Measurements from ENCODE around the gene CCDC188. TPM values are rescaled to one million over a fixed set of nuclear protein-coding genes. Genes with fewer than 3 reads are reported as not detected.

Gene CCDC188
- total and polyA plus RNA-seq, 9 of the 15 experiments (the other 6 are each of a cell fraction or from before 2014, with no cell fraction given), result not detected

- TF ChIP-seq STAG1 (CRISPR knock-in tag; IDR thresholded peaks at IDR 0.05; ENCODE audit: borderline replicate concordance) (peak; percentile 41; the same call in 1 of the 2 replicates), HNRNPUL1 (IDR thresholded peaks at IDR 0.05; ENCODE audit: low read length) (no peak), CEBPB (tag; IDR thresholded peaks at IDR 0.05) (peak; percentile 53; the same call in 1 of the 2 replicates), TEAD1 (CRISPR knock-in tag; IDR thresholded peaks at IDR 0.05) (peak in 1 of 2 experiments; percentile 78; a peak in 1 of 4 replicates), TFAP4 (CRISPR knock-in tag; IDR thresholded peaks at IDR 0.05; ENCODE audit: borderline replicate concordance) (peak; percentile 16; the same call in 1 of the 2 replicates), ZC3H4 (CRISPR knock-in tag; IDR thresholded peaks at IDR 0.05; ENCODE audit: borderline replicate concordance) (peak; percentile 71; the same call in 1 of the 2 replicates), TEAD4 (IDR thresholded peaks at IDR 0.05; ENCODE audit: low read length) (no peak), TEAD4 (CRISPR knock-in tag; IDR thresholded peaks at IDR 0.05; ENCODE audit: borderline replicate concordance) (peak; percentile 94), STAT5A (IDR thresholded peaks at IDR 0.05; ENCODE audit: borderline replicate concordance, low read length) (no peak), SRSF3 (IDR thresholded peaks at IDR 0.05; ENCODE audit: insufficient read depth, low read length) (no peak), ELF2 (CRISPR knock-in tag; IDR thresholded peaks at IDR 0.05) (no peak), PPARD (CRISPR knock-in tag; IDR thresholded peaks at IDR 0.05) (no peak), BHLHE40 (IDR thresholded peaks at IDR 0.05; ENCODE audit: low read length) (no peak)
- TF ChIP-seq, protein P1, sequence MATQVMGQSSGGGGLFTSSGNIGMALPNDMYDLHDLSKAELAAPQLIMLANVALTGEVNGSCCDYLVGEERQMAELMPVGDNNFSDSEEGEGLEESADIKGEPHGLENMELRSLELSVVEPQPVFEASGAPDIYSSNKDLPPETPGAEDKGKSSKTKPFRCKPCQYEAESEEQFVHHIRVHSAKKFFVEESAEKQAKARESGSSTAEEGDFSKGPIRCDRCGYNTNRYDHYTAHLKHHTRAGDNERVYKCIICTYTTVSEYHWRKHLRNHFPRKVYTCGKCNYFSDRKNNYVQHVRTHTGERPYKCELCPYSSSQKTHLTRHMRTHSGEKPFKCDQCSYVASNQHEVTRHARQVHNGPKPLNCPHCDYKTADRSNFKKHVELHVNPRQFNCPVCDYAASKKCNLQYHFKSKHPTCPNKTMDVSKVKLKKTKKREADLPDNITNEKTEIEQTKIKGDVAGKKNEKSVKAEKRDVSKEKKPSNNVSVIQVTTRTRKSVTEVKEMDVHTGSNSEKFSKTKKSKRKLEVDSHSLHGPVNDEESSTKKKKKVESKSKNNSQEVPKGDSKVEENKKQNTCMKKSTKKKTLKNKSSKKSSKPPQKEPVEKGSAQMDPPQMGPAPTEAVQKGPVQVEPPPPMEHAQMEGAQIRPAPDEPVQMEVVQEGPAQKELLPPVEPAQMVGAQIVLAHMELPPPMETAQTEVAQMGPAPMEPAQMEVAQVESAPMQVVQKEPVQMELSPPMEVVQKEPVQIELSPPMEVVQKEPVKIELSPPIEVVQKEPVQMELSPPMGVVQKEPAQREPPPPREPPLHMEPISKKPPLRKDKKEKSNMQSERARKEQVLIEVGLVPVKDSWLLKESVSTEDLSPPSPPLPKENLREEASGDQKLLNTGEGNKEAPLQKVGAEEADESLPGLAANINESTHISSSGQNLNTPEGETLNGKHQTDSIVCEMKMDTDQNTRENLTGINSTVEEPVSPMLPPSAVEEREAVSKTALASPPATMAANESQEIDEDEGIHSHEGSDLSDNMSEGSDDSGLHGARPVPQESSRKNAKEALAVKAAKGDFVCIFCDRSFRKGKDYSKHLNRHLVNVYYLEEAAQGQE (IDR thresholded peaks at IDR 0.05; ENCODE audit: borderline replicate concordance), result 0 out of 2 replicates have a peak, but pooled peaks have one; percentile 16
- TF ChIP-seq, protein P1 (CRISPR knock-in tag; IDR thresholded peaks at IDR 0.05; ENCODE audit: low read depth), result no peak
- TF ChIP-seq, protein P2, sequence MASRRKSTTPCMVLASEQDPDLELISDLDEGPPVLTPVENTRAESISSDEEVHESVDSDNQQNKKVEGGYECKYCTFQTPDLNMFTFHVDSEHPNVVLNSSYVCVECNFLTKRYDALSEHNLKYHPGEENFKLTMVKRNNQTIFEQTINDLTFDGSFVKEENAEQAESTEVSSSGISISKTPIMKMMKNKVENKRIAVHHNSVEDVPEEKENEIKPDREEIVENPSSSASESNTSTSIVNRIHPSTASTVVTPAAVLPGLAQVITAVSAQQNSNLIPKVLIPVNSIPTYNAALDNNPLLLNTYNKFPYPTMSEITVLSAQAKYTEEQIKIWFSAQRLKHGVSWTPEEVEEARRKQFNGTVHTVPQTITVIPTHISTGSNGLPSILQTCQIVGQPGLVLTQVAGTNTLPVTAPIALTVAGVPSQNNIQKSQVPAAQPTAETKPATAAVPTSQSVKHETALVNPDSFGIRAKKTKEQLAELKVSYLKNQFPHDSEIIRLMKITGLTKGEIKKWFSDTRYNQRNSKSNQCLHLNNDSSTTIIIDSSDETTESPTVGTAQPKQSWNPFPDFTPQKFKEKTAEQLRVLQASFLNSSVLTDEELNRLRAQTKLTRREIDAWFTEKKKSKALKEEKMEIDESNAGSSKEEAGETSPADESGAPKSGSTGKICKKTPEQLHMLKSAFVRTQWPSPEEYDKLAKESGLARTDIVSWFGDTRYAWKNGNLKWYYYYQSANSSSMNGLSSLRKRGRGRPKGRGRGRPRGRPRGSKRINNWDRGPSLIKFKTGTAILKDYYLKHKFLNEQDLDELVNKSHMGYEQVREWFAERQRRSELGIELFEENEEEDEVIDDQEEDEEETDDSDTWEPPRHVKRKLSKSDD (conservative IDR thresholded peaks at IDR 0.05; ENCODE audit: low read length), result 0 out of 2 replicates have a peak, but pooled peaks have one; percentile 13
Measured at GRCh38 chr22:20192972-20193760, 42.3 kb upstream of the CCDC188 start (continued).
